Tibial nerve (tissue), 4 donors: ENCODE data around the gene NDST1. TPM values are rescaled to one million over a fixed set of nuclear protein-coding genes. Genes with fewer than 3 reads are reported as not detected.

Experiments
- DNase-seq, 2 donors: peaks; one replicate each; pipeline ENCODE4 v3.0.0-alpha.2; 2019; ENCODE audit warnings: low spot score in 2 of 2
- H3K27ac ChIP-seq, 4 donors: fragments of 200-600 bp; sonication (generic) in 3 of 4; one replicate each; pipeline ENCODE4 v1.5.1; 2017 to 2019; ENCODE audit warnings: mild to moderate bottlenecking in 1 of 4
- H3K27me3 ChIP-seq, 2 donors: fragments of 200-600 bp; sonication (generic) in 1 of 2; one replicate each; pipeline versions ENCODE4 v1.5.1 to v1.6.0; 2017 to 2019
- H3K36me3 ChIP-seq, 3 donors: fragments of 200-600 bp; sonication (generic); one replicate each; pipeline ENCODE4 v1.5.1; 2018 to 2019
- H3K4me1 ChIP-seq, 4 donors: fragments of 200-600 bp; sonication (generic) in 3 of 4; one replicate each; pipeline ENCODE4 v1.5.1; 2017 to 2019
- H3K4me3 ChIP-seq, 4 donors: fragments of 200-600 bp; sonication (generic) in 3 of 4; one replicate each; pipeline ENCODE4 v1.5.1; 2017 to 2019; ENCODE audit warnings: mild to moderate bottlenecking in 1 of 4, moderate library complexity in 1 of 4
- H3K9me3 ChIP-seq, 4 donors: fragments of 200-600 bp; sonication (generic) in 3 of 4; one replicate each; pipeline ENCODE4 v1.5.1; 2017 to 2019
- EP300 ChIP-seq, 2 donors: sonication (generic); formaldehyde crosslinking; IDR thresholded peaks; one replicate each; pipeline ENCODE4 v1.6.1; 2017; ENCODE audit warnings: antibody characterized with exemption in 2 of 2, mild to moderate bottlenecking in 1 of 2
- POLR2A ChIP-seq, 2 donors: fragments of 450-650 bp; IDR thresholded peaks; one replicate each; pipeline ENCODE4 v1.6.1; 2017; ENCODE audit warnings: antibody characterized with exemption in 2 of 2, mild to moderate bottlenecking in 2 of 2, moderate library complexity in 2 of 2
- WGBS, 2 donors: methylation state at CpG; one replicate each; pipeline ENCODE4 v1.1.5; 2018; 5-methylcytosine and 5-hydroxymethylcytosine counted together
- total RNA-seq, 4 donors: library from RNA; depleted of rRNA; stranded (reverse); fragments of >200 nt; gene quantifications; one replicate each; pipeline ENCODE4 v1.1.0, GENCODE V29; 2016
- TF ChIP-seq, protein P1 (sequence below), 5 experiments: fragments of 200-600 bp in 3 of 5; fragments of 450-650 bp in 2 of 5; sonication (generic) in 3 of 5; IDR thresholded peaks; one replicate each; pipeline ENCODE4 v1.5.1; 2016 to 2019; ENCODE audit warnings: antibody characterized with exemption in 5 of 5, mild to moderate bottlenecking in 3 of 5, moderate library complexity in 2 of 5

The NDST1 gene
- total RNA-seq, 4 donors from 2014 or later = 53.2 to 137 (median 104) TPM

DNA sequence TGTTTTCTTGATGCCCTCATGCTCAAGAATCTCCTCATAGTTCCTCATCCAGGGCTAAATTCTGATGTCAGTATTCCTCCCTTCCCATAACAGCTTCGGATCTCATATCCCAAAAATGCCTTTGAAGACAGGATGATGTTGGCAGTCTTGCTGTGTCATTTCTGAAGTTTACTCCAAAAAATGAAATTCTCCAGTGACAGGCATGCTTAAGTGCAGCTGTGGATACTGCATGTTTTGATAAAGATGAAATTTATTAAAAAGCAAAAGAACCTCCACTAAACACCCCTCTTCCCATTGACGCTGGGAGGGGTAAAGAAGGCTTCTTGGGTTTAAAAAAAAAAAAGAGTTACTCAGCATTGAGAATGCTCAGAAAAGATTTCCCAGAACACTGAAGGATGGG is 43.1 kb downstream of the NDST1 start:
- DNase-seq = no peak
- TF ChIP-seq EP300 (IDR thresholded peaks at IDR 0.05) (no peak), POLR2A (IDR thresholded peaks at IDR 0.05) (no peak)
- TF ChIP-seq, protein P1, sequence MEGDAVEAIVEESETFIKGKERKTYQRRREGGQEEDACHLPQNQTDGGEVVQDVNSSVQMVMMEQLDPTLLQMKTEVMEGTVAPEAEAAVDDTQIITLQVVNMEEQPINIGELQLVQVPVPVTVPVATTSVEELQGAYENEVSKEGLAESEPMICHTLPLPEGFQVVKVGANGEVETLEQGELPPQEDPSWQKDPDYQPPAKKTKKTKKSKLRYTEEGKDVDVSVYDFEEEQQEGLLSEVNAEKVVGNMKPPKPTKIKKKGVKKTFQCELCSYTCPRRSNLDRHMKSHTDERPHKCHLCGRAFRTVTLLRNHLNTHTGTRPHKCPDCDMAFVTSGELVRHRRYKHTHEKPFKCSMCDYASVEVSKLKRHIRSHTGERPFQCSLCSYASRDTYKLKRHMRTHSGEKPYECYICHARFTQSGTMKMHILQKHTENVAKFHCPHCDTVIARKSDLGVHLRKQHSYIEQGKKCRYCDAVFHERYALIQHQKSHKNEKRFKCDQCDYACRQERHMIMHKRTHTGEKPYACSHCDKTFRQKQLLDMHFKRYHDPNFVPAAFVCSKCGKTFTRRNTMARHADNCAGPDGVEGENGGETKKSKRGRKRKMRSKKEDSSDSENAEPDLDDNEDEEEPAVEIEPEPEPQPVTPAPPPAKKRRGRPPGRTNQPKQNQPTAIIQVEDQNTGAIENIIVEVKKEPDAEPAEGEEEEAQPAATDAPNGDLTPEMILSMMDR (IDR thresholded peaks at IDR 0.05) = no peak
- 75 to 81% methylated on average over 2 of the region's 2 CpGs for WGBS, 2 donors
- Histone ChIP-seq H3K36me3 (peaks cover 0 to 99% (median 30%) of the 10 kb centered on the region in 3 donors), H3K9me3 (no peaks in the 10 kb centered on the region), H3K4me1 (no peaks in the 10 kb centered on the region), H3K27me3 (no peaks in the 10 kb centered on the region), H3K4me3 (no peak overlapping the region), H3K27ac (no peak overlapping the region)

DNA sequence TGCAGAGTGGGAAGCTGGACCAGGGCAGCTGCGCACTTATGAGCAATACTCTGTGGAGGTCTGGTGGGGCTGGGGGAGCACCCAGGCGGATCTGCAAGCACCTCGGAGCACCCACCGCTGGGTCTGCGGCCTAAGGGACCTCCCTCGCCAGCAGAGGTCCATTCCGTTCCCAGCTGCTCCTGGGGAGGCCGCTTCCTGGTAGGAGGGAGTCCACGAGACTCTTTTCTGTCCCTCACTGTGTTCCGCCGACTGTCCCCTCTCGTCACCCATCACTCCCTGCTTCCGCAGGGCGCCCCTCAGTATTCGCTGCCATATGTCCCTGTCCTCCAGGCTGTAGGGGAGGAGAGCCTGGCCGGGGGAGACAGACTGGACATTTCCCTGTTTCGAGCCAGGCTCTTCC is 45.5 kb downstream of the NDST1 start:
- H3K4me1 ChIP-seq = peaks cover 0 to 4% (median 0%) of the 10 kb centered on the region in 4 donors
- H3K36me3 ChIP-seq = peaks cover 0 to 88% (median 22%) of the 10 kb centered on the region in 3 donors
- H3K27me3 ChIP-seq = no peaks in the 10 kb centered on the region
- H3K27ac ChIP-seq = no peak overlapping the region
- DNase-seq = no peak
- 88 to 90% methylated on average over 16 to 17 of the region's 17 CpGs for WGBS, 2 donors
- no peak overlapping the region for H3K4me3 ChIP-seq
- no peaks in the 10 kb centered on the region for H3K9me3 ChIP-seq
- TF ChIP-seq POLR2A (IDR thresholded peaks at IDR 0.05) (no peak), EP300 (IDR thresholded peaks at IDR 0.05) (no peak)
- TF ChIP-seq, protein P1 (IDR thresholded peaks at IDR 0.05) = no peak

DNA sequence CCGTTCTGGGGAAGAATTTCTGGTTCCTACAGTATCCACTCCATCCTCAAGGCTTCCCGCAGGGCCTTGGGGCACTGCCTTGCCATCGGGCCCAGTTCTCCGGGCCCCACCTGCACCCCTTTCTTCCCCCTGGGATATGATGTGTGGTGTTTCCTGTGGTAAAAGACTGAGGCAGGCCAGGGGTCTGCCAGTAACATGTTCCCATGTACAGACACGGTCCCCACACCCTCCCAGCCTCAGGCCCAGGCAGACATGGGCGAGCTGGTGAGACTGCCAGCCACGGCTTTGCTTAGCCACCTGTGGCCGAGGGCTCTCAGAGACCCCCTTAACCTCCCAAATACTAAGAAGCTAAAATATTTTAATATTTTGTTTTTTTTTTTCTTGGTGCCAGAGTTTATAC is 46.0 kb downstream of the NDST1 start:
- H3K4me1 ChIP-seq = peaks cover 0 to 4% (median 0%) of the 10 kb centered on the region in 4 donors
- no peak overlapping the region for H3K27ac ChIP-seq
- peaks cover 0 to 83% (median 18%) of the 10 kb centered on the region in 3 donors for H3K36me3 ChIP-seq
- TF ChIP-seq POLR2A (IDR thresholded peaks at IDR 0.05) (no peak), EP300 (IDR thresholded peaks at IDR 0.05) (no peak)
- TF ChIP-seq, protein P1 (IDR thresholded peaks at IDR 0.05) = no peak
- H3K4me3 ChIP-seq = no peak overlapping the region
- DNase-seq = no peak
- no peaks in the 10 kb centered on the region for H3K27me3 ChIP-seq
- 86 to 88% methylated on average over 8 of the region's 8 CpGs for WGBS, 2 donors
- no peaks in the 10 kb centered on the region for H3K9me3 ChIP-seq

DNA sequence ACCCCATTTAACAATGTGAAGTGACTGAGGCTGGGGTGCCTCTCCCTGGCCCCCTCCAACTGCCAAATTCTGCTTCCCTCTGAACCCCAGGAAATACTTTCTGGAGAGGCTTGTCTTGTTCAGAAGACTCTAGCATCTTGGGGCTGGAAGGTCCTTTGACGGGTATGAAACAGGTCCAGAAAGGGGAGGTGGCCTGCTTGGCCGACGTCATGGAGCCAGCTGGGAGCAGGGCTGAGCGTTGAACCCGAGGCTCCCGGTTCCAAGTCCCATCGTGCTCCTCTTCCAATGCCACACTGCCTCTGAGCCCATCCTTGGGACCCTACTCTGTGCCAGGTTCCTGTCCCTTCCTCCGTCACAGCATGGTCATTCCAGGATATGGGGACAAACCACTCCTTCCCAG is 46.9 kb downstream of the NDST1 start:
- Histone ChIP-seq H3K4me3 (no peak overlapping the region), H3K27ac (peak overlapping the region in 1 of 4 donors; percentile 20), H3K36me3 (peaks cover 0 to 73% (median 13%) of the 10 kb centered on the region in 3 donors), H3K27me3 (no peaks in the 10 kb centered on the region), H3K4me1 (peaks cover 0 to 4% (median 0%) of the 10 kb centered on the region in 4 donors), H3K9me3 (no peaks in the 10 kb centered on the region)
- no peak for DNase-seq
- TF ChIP-seq POLR2A (IDR thresholded peaks at IDR 0.05) (no peak), EP300 (IDR thresholded peaks at IDR 0.05) (no peak)
- TF ChIP-seq, protein P1 (IDR thresholded peaks at IDR 0.05) = no peak
- 57 to 70% methylated on average over 8 of the region's 8 CpGs for WGBS, 2 donors

DNA sequence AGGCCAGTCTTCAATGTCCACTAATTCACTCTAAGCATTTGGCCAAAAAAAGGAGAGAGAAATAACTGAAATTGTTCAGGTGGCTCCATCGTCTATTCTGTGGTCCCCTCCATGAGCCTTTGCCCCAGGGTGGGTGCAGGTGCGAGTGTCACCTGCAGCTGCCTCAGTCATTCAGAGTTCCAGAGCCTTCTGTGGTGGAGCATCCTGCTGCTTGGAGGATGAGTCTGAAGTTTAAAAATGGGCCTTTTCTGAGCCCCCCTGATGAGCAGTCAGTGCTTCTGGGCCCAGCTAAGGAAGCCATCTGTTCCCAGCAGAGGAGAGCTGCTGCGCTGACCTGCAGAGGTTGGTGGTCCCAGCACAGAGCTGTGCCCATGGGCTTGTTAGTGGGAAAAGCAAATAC is 48.2 kb downstream of the NDST1 start:
- peaks cover 0 to 61% (median 11%) of the 10 kb centered on the region in 3 donors for H3K36me3 ChIP-seq
- DNase-seq = no peak
- 76 to 83% methylated on average over 3 of the region's 3 CpGs for WGBS, 2 donors
- H3K27ac ChIP-seq = no peak overlapping the region
- no peak overlapping the region for H3K4me3 ChIP-seq
- H3K9me3 ChIP-seq = no peaks in the 10 kb centered on the region
- TF ChIP-seq POLR2A (IDR thresholded peaks at IDR 0.05) (no peak), EP300 (IDR thresholded peaks at IDR 0.05) (no peak)
- TF ChIP-seq, protein P1 (IDR thresholded peaks at IDR 0.05) = no peak
- peaks cover 0 to 11% (median 0%) of the 10 kb centered on the region in 4 donors for H3K4me1 ChIP-seq
- no peaks in the 10 kb centered on the region for H3K27me3 ChIP-seq
